Measurements from ENCODE around the gene ARHGAP24. TPM values are rescaled to one million over a fixed set of nuclear protein-coding genes. Genes with fewer than 3 reads are reported as not detected.

The ARHGAP24 gene
- total RNA-seq, 2 donors from 2014 or later: 4.2 to 5.2 TPM

DNA sequence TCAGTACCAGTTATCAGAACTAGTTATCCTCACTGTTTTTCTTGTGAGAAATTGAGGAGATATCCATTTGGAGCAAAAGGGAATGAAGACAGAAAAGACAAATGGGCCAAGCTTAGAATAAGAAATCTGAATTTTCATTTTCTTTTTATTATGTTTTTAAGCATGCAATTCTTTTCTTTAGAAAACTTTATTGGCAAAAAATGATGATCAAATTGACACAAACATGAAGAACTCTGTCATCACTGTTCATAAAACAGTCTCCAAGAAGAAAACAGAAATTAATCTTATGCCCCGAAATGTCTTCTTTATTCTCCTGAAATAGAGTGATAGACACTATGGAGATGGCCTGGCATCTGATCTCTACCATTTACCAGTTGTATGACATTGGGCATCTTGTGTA, 139.0 kb downstream of the ARHGAP24 start:
- intact Hi-C loops (cut with DNase I): no loop called here
- no peak overlapping the region for H3K9ac ChIP-seq (ENCODE audit: low read depth in 2 of 2, low read length in 2 of 2)
- no peak for DNase-seq

DNA sequence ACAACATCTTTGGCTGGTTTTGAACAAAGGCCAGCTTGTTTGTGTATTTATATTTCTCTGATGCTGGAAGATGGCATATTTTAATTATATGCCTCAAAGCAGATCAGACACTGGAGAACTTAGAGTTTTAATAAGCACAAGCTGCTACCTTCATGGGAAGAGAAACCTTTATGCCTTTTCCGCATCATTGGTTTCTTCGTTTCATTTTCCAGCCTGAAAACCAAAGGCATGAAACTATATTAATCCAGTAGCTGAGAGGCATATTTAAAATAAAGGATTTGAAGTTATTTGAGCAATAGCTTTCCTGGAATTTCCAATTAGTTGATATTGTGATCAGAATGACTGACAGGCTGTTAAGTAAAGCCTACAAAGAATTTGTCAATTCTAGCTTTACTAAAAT, 141.0 kb downstream of the ARHGAP24 start:
- intact Hi-C loops (cut with DNase I): no loop called here
- no peak for DNase-seq
- no peak overlapping the region for H3K27ac ChIP-seq

More for the DNA sequence above, 139.0 kb downstream of the ARHGAP24 start:
- Histone ChIP-seq H3K9me3 (no peaks in the 10 kb centered on the region), H3K27me3 (no peaks in the 10 kb centered on the region), H3K36me3 (no peaks in the 10 kb centered on the region), H3K4me1 (no peaks in the 10 kb centered on the region), H3K27ac (no peak overlapping the region), H3K4me3 (no peak overlapping the region)
- TF ChIP-seq, protein P1, sequence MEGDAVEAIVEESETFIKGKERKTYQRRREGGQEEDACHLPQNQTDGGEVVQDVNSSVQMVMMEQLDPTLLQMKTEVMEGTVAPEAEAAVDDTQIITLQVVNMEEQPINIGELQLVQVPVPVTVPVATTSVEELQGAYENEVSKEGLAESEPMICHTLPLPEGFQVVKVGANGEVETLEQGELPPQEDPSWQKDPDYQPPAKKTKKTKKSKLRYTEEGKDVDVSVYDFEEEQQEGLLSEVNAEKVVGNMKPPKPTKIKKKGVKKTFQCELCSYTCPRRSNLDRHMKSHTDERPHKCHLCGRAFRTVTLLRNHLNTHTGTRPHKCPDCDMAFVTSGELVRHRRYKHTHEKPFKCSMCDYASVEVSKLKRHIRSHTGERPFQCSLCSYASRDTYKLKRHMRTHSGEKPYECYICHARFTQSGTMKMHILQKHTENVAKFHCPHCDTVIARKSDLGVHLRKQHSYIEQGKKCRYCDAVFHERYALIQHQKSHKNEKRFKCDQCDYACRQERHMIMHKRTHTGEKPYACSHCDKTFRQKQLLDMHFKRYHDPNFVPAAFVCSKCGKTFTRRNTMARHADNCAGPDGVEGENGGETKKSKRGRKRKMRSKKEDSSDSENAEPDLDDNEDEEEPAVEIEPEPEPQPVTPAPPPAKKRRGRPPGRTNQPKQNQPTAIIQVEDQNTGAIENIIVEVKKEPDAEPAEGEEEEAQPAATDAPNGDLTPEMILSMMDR (IDR thresholded peaks at IDR 0.05): no peak

DNA sequence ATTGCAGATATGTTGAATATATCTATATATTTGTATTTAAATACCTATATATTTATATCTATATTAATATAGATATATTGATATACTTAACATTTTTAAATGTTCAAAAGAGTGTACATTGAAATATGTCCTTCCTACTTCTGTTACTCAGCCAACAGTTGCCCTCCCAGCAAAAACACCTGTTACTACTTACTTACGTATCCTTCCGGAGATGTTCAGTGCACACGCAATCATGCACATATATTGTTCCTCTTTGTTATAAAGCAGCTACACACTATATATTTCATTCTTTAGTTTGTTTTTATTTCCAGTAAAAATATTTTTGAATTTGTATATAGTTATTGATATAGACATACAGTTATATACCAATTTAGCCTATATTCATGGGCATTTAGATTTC, 142.3 kb downstream of the ARHGAP24 start:
- no peaks in the 10 kb centered on the region for H3K36me3 ChIP-seq
- H3K27ac ChIP-seq: no peak overlapping the region
- no peaks in the 10 kb centered on the region for H3K9me3 ChIP-seq
- H3K9ac ChIP-seq (ENCODE audit: low read depth in 2 of 2, low read length in 2 of 2): no peak overlapping the region
- H3K4me3 ChIP-seq: no peak overlapping the region
- H3K27me3 ChIP-seq: no peaks in the 10 kb centered on the region
- intact Hi-C loops (cut with DNase I): no loop called here
- TF ChIP-seq, protein P1 (IDR thresholded peaks at IDR 0.05): no peak
- DNase-seq: no peak
- no peaks in the 10 kb centered on the region for H3K4me1 ChIP-seq

More for the DNA sequence above, 141.0 kb downstream of the ARHGAP24 start:
- TF ChIP-seq, protein P1 (IDR thresholded peaks at IDR 0.05): no peak
- no peaks in the 10 kb centered on the region for H3K36me3 ChIP-seq
- H3K9ac ChIP-seq (ENCODE audit: low read depth in 2 of 2, low read length in 2 of 2): no peak overlapping the region
- no peaks in the 10 kb centered on the region for H3K27me3 ChIP-seq
- no peaks in the 10 kb centered on the region for H3K4me1 ChIP-seq
- no peak overlapping the region for H3K4me3 ChIP-seq
- H3K9me3 ChIP-seq: no peaks in the 10 kb centered on the region

DNA sequence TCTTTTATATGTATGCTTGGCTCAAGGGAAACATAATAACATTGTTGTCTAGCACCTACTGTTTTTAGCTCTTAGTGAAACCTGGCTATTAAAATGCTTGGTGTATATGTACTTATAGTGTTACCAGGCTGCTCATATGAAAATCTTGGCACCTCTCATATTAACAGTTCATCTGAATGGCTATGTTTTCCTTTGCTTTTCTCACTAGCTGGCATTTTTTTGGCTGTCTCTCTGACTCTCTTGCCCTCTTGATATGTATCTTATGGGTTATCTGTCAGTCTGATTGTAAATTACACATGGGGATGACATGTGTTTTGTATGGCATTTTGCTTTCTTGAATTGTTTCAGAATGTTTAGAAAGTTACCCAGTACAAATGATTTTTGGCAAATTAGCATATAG, 158.0 kb downstream of the ARHGAP24 start:
- no peaks in the 10 kb centered on the region for H3K36me3 ChIP-seq
- TF ChIP-seq, protein P1 (IDR thresholded peaks at IDR 0.05): no peak
- DNase-seq: no peak
- H3K4me3 ChIP-seq: no peak overlapping the region
- H3K27ac ChIP-seq: no peak overlapping the region
- intact Hi-C loops (cut with DNase I): no loop called here
- no peak overlapping the region for H3K9ac ChIP-seq (ENCODE audit: low read depth in 2 of 2, low read length in 2 of 2)
- H3K4me1 ChIP-seq: no peaks in the 10 kb centered on the region
- no peaks in the 10 kb centered on the region for H3K27me3 ChIP-seq
- H3K9me3 ChIP-seq: no peaks in the 10 kb centered on the region

DNA sequence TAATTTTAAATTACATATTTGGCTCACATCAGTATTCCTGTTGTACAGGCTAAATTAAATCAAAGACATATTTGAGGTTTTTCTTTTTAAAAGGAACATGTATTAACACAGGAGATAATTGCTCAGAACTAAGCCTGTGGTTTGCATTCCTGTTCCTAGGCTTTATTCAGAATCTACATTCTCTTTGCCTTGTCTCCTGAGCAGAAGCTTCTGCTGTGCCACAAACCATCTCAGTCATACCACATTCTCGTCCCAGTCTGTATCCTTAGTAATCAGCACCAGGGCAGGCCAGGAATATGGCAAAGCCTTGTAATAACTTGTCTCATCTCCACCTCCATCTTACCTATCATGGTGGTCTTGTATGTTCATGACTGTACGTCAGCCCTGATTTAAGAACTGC, 162.8 kb downstream of the ARHGAP24 start:
- Histone ChIP-seq H3K27ac (no peak overlapping the region), H3K36me3 (no peaks in the 10 kb centered on the region), H3K9ac (ENCODE audit: low read depth in 2 of 2, low read length in 2 of 2) (no peak overlapping the region), H3K4me3 (no peak overlapping the region), H3K4me1 (no peaks in the 10 kb centered on the region), H3K9me3 (no peaks in the 10 kb centered on the region), H3K27me3 (no peaks in the 10 kb centered on the region)
- intact Hi-C loops (cut with DNase I): no loop called here
- TF ChIP-seq, protein P1 (IDR thresholded peaks at IDR 0.05): no peak
- DNase-seq: no peak

DNA sequence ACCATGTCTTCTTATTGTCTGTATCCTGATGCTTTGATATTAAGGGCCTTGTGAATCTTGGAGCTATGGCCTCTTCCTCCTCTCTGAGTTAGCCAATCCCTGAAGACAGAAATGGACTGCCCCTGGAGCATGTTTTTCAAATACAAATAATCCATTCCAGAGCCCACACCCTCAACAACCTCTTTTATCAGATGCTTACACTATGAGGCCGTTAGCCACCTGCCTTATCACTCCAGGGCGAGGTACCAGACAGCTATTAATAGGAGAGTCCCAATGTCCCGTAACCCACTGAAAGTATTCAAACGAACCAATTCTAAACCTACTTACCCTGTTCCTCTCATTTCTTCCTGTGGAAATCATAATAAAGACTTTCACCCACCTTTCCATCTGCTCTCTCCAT, 165.0 kb downstream of the ARHGAP24 start:
- Histone ChIP-seq H3K4me1 (no peaks in the 10 kb centered on the region), H3K9ac (ENCODE audit: low read depth in 2 of 2, low read length in 2 of 2) (no peak overlapping the region), H3K9me3 (no peaks in the 10 kb centered on the region), H3K4me3 (no peak overlapping the region), H3K36me3 (no peaks in the 10 kb centered on the region), H3K27ac (no peak overlapping the region), H3K27me3 (no peaks in the 10 kb centered on the region)
- intact Hi-C loops (cut with DNase I): no loop called here
- DNase-seq: no peak
- TF ChIP-seq, protein P1 (IDR thresholded peaks at IDR 0.05): no peak

Data from colonic mucosa (tissue), 4 donors.